Fibroblast of pulmonary artery (primary cell): ENCODE measurements around the gene ADCY10.

Source experiments
- DNase-seq: peaks from one replicate; pipeline ENCODE4 v3.0.0-alpha.2; 2010; ENCODE audit warnings: low read depth
- H3K4me3 ChIP-seq: replicated peaks from 2 replicates; pipeline ENCODE4 v1.5.1; 2011; ENCODE audit warnings: low read depth, mild to moderate bottlenecking, control low read depth, low read length, moderate library complexity
- TF ChIP-seq, protein P1 (sequence below): IDR thresholded peaks from 2 replicates; pipeline ENCODE4 v1.5.1; 2011; ENCODE audit warnings: mild to moderate bottlenecking, control low read depth, low read length, inconsistent platforms; ENCODE audit errors: missing control alignments

The ADCY10 gene

DNA sequence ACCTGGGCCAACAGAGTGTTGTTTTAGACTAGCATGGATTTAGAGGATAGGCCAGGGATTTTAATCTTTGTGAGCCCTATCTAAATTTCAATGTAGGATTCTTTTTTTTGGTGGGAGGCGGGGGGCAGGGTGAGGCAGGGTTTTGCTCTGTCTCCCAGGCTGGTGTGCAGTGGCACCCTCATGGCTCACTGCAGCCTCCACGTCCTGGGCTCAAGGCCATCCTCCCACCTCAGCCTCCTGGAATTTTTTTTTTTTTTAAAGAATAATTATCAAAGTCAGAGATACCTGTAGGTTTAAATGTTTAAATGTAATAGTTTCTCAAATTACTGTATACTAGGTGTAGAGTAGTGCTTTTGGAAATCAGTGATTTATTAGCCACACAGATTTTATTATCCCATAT is 26.3 kb upstream of the ADCY10 start:
- TF ChIP-seq, protein P1, sequence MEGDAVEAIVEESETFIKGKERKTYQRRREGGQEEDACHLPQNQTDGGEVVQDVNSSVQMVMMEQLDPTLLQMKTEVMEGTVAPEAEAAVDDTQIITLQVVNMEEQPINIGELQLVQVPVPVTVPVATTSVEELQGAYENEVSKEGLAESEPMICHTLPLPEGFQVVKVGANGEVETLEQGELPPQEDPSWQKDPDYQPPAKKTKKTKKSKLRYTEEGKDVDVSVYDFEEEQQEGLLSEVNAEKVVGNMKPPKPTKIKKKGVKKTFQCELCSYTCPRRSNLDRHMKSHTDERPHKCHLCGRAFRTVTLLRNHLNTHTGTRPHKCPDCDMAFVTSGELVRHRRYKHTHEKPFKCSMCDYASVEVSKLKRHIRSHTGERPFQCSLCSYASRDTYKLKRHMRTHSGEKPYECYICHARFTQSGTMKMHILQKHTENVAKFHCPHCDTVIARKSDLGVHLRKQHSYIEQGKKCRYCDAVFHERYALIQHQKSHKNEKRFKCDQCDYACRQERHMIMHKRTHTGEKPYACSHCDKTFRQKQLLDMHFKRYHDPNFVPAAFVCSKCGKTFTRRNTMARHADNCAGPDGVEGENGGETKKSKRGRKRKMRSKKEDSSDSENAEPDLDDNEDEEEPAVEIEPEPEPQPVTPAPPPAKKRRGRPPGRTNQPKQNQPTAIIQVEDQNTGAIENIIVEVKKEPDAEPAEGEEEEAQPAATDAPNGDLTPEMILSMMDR, result no peak
- no peak for DNase-seq
- no peak overlapping the region for H3K4me3 ChIP-seq

DNA sequence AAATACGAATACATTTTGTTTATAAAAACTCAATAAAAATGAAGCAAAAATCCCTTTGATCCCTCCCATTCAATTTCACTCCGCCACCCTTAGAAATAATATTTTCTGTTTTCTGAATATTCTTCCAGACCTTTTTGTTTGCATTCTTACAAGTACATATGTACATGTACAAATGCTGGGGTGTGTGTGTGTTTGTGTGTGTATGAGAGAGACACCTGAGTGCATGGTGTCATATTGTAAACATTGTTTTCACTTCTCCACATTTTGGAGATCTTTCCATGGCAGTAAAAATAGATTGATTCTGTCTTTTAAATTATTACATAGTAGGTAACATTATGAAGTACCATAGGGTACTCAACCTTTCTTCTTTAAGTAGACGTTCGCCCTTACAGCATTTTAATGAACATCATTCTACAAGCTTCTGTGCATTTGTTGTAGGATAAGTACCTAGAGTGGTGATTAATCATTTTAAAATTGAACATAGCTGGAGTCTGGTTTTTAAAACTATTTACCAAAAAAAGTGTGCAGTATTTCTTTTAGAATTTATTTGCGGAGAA is 24.2 kb upstream of the ADCY10 start:
- TF ChIP-seq, protein P1, result no peak
- no peak for DNase-seq
- H3K4me3 ChIP-seq, result peak overlapping the region; percentile 96

DNA sequence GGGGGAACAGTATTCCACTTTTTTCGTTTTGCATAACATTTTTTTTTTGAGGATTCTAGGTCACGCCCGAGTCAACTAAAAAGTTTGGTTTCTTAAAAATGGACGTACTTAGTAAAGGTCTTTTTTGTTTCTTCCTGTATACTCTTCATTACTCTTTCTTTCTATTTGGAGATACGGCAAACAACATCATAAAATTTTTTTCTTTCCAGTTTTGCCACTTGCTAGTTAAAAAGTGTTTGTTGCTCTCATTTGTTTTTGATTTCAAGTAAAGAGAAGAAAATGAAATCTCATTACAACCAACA is 23.7 kb upstream of the ADCY10 start:
- peak overlapping the region; percentile 96 for H3K4me3 ChIP-seq
- TF ChIP-seq, protein P1, result no peak
- no peak for DNase-seq

DNA sequence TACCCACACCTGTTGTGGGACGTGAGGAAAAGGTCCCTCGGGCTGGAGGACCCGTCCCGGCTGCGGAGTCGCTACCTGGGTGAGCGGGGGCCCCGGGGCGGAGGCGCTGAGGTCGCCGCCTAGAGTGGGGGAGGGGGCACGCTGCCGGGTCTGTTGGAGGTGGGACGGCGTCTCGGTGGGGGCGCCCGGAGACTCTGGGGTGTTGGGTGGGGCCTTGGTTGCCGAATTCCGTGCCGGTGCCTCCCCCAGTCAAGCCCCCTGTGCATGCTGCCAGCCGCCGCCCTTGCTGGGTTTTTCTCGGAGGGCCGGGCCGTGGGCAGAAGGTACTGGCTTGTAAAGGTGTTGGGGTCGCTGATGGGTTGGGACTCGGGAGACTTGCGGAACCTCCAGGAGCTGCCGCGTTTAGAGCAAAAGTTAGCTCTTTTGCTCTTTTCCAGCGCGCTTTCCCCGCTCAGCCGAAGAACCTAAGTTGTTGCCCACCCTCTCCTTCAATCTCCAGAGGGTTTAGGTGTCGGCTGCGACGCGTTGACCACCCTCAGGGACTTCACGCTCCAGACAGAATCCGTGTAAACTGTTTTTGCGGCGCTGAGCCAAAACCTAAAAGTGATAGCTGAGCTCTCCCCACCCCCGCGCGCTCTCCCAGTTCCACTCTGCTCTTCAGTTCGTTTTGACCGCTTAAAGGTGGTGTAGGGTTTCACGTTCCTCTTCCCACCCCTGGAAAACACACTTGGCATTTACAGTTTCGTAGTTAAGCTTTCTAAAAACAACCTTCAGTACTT is 23.2 kb upstream of the ADCY10 start, which contains the start of gene MPC2:
Gene MPC2, minus strand, starts transcription at position 143 of the 779 bp plus-strand sequence. CDS start 1,231 bp downstream, outside the sequence.
- peak; percentile 71 for DNase-seq
- H3K4me3 ChIP-seq, result peak within 1 kb of the TSS; percentile 96
- TF ChIP-seq, protein P1, result no peak

DNA sequence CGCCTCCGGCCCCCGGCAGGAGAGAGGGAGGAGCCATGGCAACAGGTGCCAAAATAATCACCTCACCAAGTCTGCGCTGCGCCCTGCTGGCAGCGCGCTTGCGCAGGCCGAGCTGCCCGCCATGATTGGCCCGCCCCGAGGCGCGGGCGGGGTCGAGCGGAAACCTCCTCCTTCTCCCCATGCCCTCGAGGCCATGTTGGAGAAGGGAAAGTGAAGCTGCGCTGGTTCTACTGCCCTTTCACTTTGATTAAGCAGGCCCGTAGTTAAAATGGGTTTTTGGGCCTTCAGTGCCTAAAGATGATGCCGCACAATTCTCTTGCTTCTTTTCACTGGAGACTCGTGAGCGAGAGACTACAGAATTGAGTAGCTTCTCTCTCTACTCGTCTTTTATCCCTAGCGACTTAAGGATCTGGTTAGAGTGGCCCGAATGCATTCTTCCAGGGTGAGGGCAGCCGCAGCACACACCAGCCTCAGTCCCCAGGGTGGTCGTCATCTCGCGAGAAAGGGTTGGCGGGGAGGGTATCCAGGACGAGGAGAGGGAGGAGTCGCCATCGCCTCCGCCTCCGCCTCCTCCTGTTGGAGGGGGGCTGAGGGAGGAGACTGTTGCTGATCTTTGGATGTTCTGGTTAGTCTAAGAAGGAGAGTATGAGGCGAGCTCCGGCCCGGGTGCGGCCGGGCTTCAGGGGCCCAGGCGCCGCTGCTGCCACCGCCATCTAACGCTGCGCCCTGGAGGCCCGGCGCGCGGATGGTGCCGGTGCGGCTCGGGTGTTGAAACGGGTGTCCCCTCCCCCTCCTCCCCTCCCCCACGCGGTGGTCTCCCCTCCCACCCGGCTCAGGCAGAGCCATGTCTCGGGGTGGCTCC is 22.4 kb upstream of the ADCY10 start, which contains the start of gene DCAF6:
Gene DCAF6, plus strand, starts transcription at position 616 of the 862 bp plus-strand sequence. Its CDS starts 229 bp downstream, at position 845.
- peak; percentile 99 for DNase-seq
- H3K4me3 ChIP-seq, result peak within 1 kb of the TSS; percentile 96
- TF ChIP-seq, protein P1, result no peak

DNA sequence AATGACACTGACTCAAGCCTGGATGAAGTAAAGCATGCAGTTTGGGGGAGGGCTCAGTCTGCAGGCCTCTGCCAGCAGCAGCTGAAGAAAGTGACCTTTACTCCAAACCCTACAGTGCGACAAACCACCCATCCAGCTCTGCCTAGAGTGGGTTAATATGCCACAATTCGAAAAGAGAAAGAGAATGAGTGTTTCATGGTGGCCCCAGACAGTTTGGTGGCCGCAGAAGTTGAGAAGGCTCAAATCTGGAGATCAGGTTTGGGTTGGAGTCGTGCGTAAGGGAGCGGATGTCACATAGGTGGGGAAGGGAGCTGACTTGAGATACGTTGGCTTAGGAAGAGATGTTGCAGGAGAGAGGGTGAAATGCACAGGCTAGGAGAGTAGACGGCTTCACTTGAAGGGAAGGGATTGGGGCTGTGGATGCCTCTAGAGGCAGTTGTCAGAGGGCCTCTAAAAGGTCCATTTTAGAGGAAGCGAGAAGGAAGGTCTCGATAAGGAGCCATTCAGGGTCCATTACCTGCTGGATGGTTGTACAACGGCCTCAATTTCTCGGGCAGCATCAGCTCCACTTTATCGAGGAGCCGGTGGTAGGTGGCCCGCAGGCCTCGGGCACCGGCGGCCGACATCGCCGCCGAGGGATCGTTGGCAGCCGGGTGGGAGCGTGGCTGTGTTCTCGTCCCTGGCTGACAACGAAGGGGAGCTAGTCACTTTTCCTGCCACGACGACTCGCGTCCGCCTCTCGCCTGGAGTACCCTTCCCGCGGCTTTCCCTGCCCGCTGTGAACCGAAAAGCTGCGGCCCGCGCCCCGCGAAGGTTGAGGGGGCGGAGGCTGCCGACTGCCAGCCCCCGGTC is 21.5 kb upstream of the ADCY10 start:
- DNase-seq, result peak; percentile 35
- TF ChIP-seq, protein P1, result no peak
- H3K4me3 ChIP-seq, result peak overlapping the region; percentile 96
